Esophagus muscularis mucosa (tissue), 3 donors: ENCODE data around the gene TENM4.

Experiments used
- EP300 ChIP-seq: sonication (generic); formaldehyde crosslinking; IDR thresholded peaks from one replicate; pipeline ENCODE4 v1.6.1; 2017; ENCODE audit warnings: antibody characterized with exemption
- POLR2A ChIP-seq: fragments of 450-650 bp; IDR thresholded peaks from one replicate; pipeline ENCODE4 v1.6.1; 2017; ENCODE audit warnings: antibody characterized with exemption, moderate library complexity, mild to moderate bottlenecking, low read depth
- POLR2AphosphoS5 ChIP-seq, 2 donors: sonication (generic); formaldehyde crosslinking; IDR thresholded peaks; one replicate each; pipeline ENCODE4 v1.6.1; 2017; ENCODE audit warnings: antibody characterized with exemption in 2 of 2

GRCh38 chr11:79241205-79241851, 199.5 kb downstream of the TENM4 start:
- TF ChIP-seq EP300 = no peak
- TF ChIP-seq POLR2A = no peak
- TF ChIP-seq POLR2AphosphoS5 (IDR thresholded peaks at IDR 0.05) = no peak
